IMR-90 (cell line): ENCODE results near the gene PTPRN2. TPM values are rescaled to one million over a fixed set of nuclear protein-coding genes. Genes with fewer than 3 reads are reported as not detected.

Source experiments
- ATAC-seq: fragments of 200-7000 bp; cut with Tn5 transposase; 2 replicates; pipeline ENCODE4 v1.9.1; 2020; ENCODE audit warnings: low read depth, mild to moderate bottlenecking, moderate library complexity
- BruUV-seq: library from RNA; stranded (reverse); fragments of 400-500 nt; replicated peaks from 2 replicates; lab custom pipeline; 2021; lab: Mats Ljungman, UMichigan
- CTCF ChIA-PET: fragments of 300-600 bp; formaldehyde crosslinking; extraction: SDS; loops from one replicate; lab custom pipeline; 2021; ENCODE audit warnings: antibody characterized with exemption; lab: Yijun Ruan, JAX
- POLR2A ChIA-PET: fragments of 300-600 bp; sonication (Branson Sonifier 250); formaldehyde crosslinking; loops from one replicate; lab custom pipeline; 2022; ENCODE audit warnings: antibody characterized with exemption; ENCODE audit not compliant: unreplicated experiment; lab: Charles Lee
- DNase-seq: peaks from one replicate; pipeline ENCODE4 v3.0.0; 2013
- H2AFZ ChIP-seq: replicated peaks from 2 replicates; pipeline ENCODE3; 2013; ENCODE audit warnings: low read length, mild to moderate bottlenecking; ENCODE audit not compliant: poor library complexity
- H2AK5ac ChIP-seq: 2 replicates; pipeline ENCODE4 v1.6.1; 2013; ENCODE audit warnings: low read depth, low read length, inconsistent platforms
- H2AK9ac ChIP-seq: replicated peaks from 2 replicates; pipeline ENCODE3; 2013; ENCODE audit warnings: mild to moderate bottlenecking, low read depth, low read length, moderate library complexity; ENCODE audit not compliant: poor library complexity
- H2BK120ac ChIP-seq: 2 replicates; pipeline ENCODE4 v1.6.1; 2013; ENCODE audit warnings: low read depth, low read length, inconsistent platforms
- H2BK15ac ChIP-seq: 3 replicates; pipeline ENCODE4 v1.6.1; 2013; ENCODE audit warnings: low read depth, low read length, inconsistent platforms
- H2BK20ac ChIP-seq: 2 replicates; pipeline ENCODE4 v1.6.1; 2013; ENCODE audit warnings: low read depth, mild to moderate bottlenecking, inconsistent platforms, low read length, moderate library complexity
- H2BK5ac ChIP-seq: 2 replicates; pipeline ENCODE4 v1.6.1; 2013; ENCODE audit warnings: mild to moderate bottlenecking, low read depth, low read length, inconsistent platforms; ENCODE audit not compliant: poor library complexity, severe bottlenecking
- H3K14ac ChIP-seq: replicated peaks from 2 replicates; pipeline ENCODE4 v1.6.1; 2013; ENCODE audit warnings: low read depth, low read length, inconsistent platforms
- H3K18ac ChIP-seq: 2 replicates; pipeline ENCODE4 v1.6.1; 2013; ENCODE audit warnings: low read depth, low read length, control low read depth
- H3K23ac ChIP-seq: 2 replicates; pipeline ENCODE4 v1.6.1; 2013; ENCODE audit warnings: low read depth, low read length, inconsistent platforms
- H3K27ac ChIP-seq: 2 replicates; pipeline ENCODE4 v1.5.1; 2013; ENCODE audit warnings: mild to moderate bottlenecking, control low read depth, low read length; ENCODE audit not compliant: insufficient read depth
- H3K27me3 ChIP-seq: 2 replicates; pipeline ENCODE4 v1.6.1; 2013; ENCODE audit warnings: low read length; ENCODE audit not compliant: control insufficient read depth, insufficient read depth
- H3K36me3 ChIP-seq: 2 replicates; pipeline ENCODE4 v1.6.1; 2013; ENCODE audit warnings: low read length, mixed read lengths; ENCODE audit not compliant: control insufficient read depth, insufficient read depth
- H3K4ac ChIP-seq: 2 replicates; pipeline ENCODE4 v1.6.1; 2013; ENCODE audit warnings: low read depth, low read length, inconsistent platforms
- H3K4me1 ChIP-seq: 2 replicates; pipeline ENCODE4 v1.6.1; 2013; ENCODE audit warnings: low read length, mixed read lengths; ENCODE audit not compliant: control insufficient read depth, insufficient read depth
- H3K4me2 ChIP-seq: 2 replicates; pipeline ENCODE4 v1.6.1; 2013; ENCODE audit warnings: low read depth, mild to moderate bottlenecking, control low read depth, low read length, moderate library complexity
- H3K4me3 ChIP-seq: 2 replicates; pipeline ENCODE4 v1.5.1; 2013; ENCODE audit warnings: low read depth, mild to moderate bottlenecking, control low read depth, low read length, moderate library complexity; ENCODE audit not compliant: insufficient read depth
- H3K56ac ChIP-seq: 2 replicates; pipeline ENCODE4 v1.6.1; 2013; ENCODE audit warnings: low read length, inconsistent platforms; ENCODE audit not compliant: insufficient read depth; ENCODE audit errors: extremely low read depth
- H3K79me1 ChIP-seq, 2 experiments: 2 replicates each; pipeline ENCODE4 v1.6.1; 2013; ENCODE audit warnings: low read length in 2 of 2, inconsistent platforms in 1 of 2, low read depth in 1 of 2
- H3K9ac ChIP-seq: 2 replicates; pipeline ENCODE4 v1.6.1; 2013; ENCODE audit warnings: low read depth, low read length, control low read depth
- H3K9me1 ChIP-seq: 2 replicates; pipeline ENCODE4 v1.6.1; 2013; ENCODE audit warnings: low read length, inconsistent platforms; ENCODE audit not compliant: insufficient read depth
- H3K9me3 ChIP-seq: 2 replicates; pipeline ENCODE4 v1.6.1; 2013; ENCODE audit warnings: low read length; ENCODE audit not compliant: control insufficient read depth, insufficient read depth
- H4K20me1 ChIP-seq: 2 replicates; pipeline ENCODE4 v1.6.1; 2013; ENCODE audit warnings: low read length, inconsistent platforms; ENCODE audit not compliant: insufficient read depth
- H4K5ac ChIP-seq: 2 replicates; pipeline ENCODE4 v1.6.1; 2013; ENCODE audit warnings: mild to moderate bottlenecking, low read depth, low read length, control low read depth
- H4K8ac ChIP-seq, 2 experiments: 2 replicates each; pipeline ENCODE4 v1.6.1; 2013; ENCODE audit warnings: low read depth in 2 of 2, low read length in 2 of 2, control low read depth in 1 of 2, inconsistent platforms in 1 of 2
- H4K91ac ChIP-seq: 2 replicates; pipeline ENCODE4 v1.6.1; 2013; ENCODE audit warnings: low read depth, low read length, inconsistent platforms; ENCODE audit not compliant: insufficient read depth
- BHLHE40 ChIP-seq: fragments of 150-350 bp; IDR thresholded peaks from 2 replicates; pipeline ENCODE4 v1.6.1; 2016; ENCODE audit warnings: mild to moderate bottlenecking, low read depth, low read length
- CTCF ChIP-seq: conservative IDR thresholded peaks from 2 replicates; pipeline ENCODE4 v1.5.1; 2012; ENCODE audit warnings: mild to moderate bottlenecking, low read depth, low read length, improper control_type of control experiment
- MAFK ChIP-seq: IDR thresholded peaks from 2 replicates; pipeline ENCODE4 v1.6.1; 2012; ENCODE audit warnings: low read depth, low read length, improper control_type of control experiment
- MAZ ChIP-seq: IDR thresholded peaks from 2 replicates; pipeline ENCODE4 v1.6.1; 2012; ENCODE audit warnings: low read depth, mild to moderate bottlenecking, low read length, improper control_type of control experiment, moderate library complexity, borderline replicate concordance
- MXI1 ChIP-seq: IDR thresholded peaks from 2 replicates; pipeline ENCODE4 v1.6.1; 2012; ENCODE audit warnings: low read depth, mild to moderate bottlenecking, low read length, moderate library complexity, borderline replicate concordance
- POLR2A ChIP-seq: IDR thresholded peaks from 2 replicates; pipeline ENCODE4 v1.6.1; 2012; ENCODE audit warnings: mild to moderate bottlenecking, low read depth, low read length
- RAD21 ChIP-seq: IDR thresholded peaks from 2 replicates; pipeline ENCODE4 v1.6.1; 2012; ENCODE audit warnings: low read length, improper control_type of control experiment
- WGBS, 2 experiments: methylation state at CpG; one replicate each; pipeline versions ENCODE4 v1.1.5 to v1.1.7; 2013; ENCODE audit warnings: missing lambda C conversion rate in 2 of 2; ENCODE audit not compliant: insufficient read length in 1 of 2; ENCODE audit errors: extremely low coverage in 2 of 2; 5-methylcytosine and 5-hydroxymethylcytosine counted together
- dilution Hi-C: fragments of 300-500 bp; cut with HindIII; formaldehyde crosslinking; loops from one replicate; pipeline ENCODE4 v1.14.3; 2018; ENCODE audit warnings: low sequenced_read_pairs; ENCODE audit not compliant: unreplicated experiment
- in situ Hi-C: fragments of 300-500 bp; cut with MboI; formaldehyde crosslinking; loops from 3 replicates; pipeline ENCODE4 v1.14.3; 2019; ENCODE audit warnings: low sequenced_read_pairs, inconsistent platforms, mixed read lengths
- intact Hi-C: fragments of 100-400 bp; cut with micrococcal nuclease; formaldehyde crosslinking; loops from 2 replicates; pipeline ENCODE4 v1.10.0; 2022
- polyA plus RNA-seq, 3 experiments: library from polyadenylated mRNA; depleted of rRNA; stranded (reverse); fragments of >200 nt; gene quantifications; 2 replicates each; pipeline ENCODE4 v1.2.3, GENCODE V29; 2012; ENCODE audit warnings: low replicate concordance in 1 of 3
- total RNA-seq: library from RNA; depleted of rRNA; stranded (reverse); fragments of >200 nt; gene quantifications from 2 replicates; pipeline ENCODE4 v1.2.3, GENCODE V29; 2012

PTPRN2 gene
- total and polyA plus RNA-seq, 2 of the 4 experiments (the other 2 are of a cell fraction), result 0.03 TPM; not detected in 1

GRCh38 chr7:157977717-157978496 lies 609.7 kb downstream of the PTPRN2 start:
- no peak overlapping the region for H3K4ac ChIP-seq
- no peak overlapping the region for H2AFZ ChIP-seq
- H4K8ac ChIP-seq, result no peak overlapping the region
- no peak overlapping the region for H2BK5ac ChIP-seq
- H3K23ac ChIP-seq, result no peak overlapping the region
- no peak overlapping the region for H3K27ac ChIP-seq
- no peaks in the 10 kb centered on the region for H3K36me3 ChIP-seq
- H3K27me3 ChIP-seq, result no peaks in the 10 kb centered on the region
- in situ Hi-C loops, result no loop called here
- no peak overlapping the region for H4K91ac ChIP-seq
- H2BK120ac ChIP-seq, result no peak overlapping the region
- no peak overlapping the region for H2AK5ac ChIP-seq
- no peak overlapping the region for H2BK20ac ChIP-seq
- POLR2A ChIA-PET, result no interaction called here
- dilution Hi-C loops, result no loop called here
- WGBS, 2 experiments, result 55% methylated on average over 4 of the region's 20 CpGs; no CpG with 5 or more reads in 1 of the 2 experiments
- peak overlapping the region; percentile 63 for H2AK9ac ChIP-seq
- no peak overlapping the region for H4K5ac ChIP-seq
- peaks cover 41% of the 10 kb centered on the region for H3K9me3 ChIP-seq
- ATAC-seq (no peak), DNase-seq (no peak)
- H3K18ac ChIP-seq, result no peak overlapping the region
- H3K4me3 ChIP-seq, result no peak overlapping the region
- no peak overlapping the region for H3K14ac ChIP-seq
- H3K4me2 ChIP-seq, result no peak overlapping the region
- H4K20me1 ChIP-seq, result no peaks in the 10 kb centered on the region
- intact Hi-C loops, result no loop called here
- H3K9ac ChIP-seq, result no peak overlapping the region
- TF ChIP-seq MAZ (no peak), CTCF (no peak), RAD21 (no peak), MAFK (no peak), BHLHE40 (no peak), POLR2A (no peak), MXI1 (no peak)
- no peaks in the 10 kb centered on the region for H3K9me1 ChIP-seq
- no peak overlapping the region for H3K56ac ChIP-seq
- H2BK15ac ChIP-seq, result no peak overlapping the region
- CTCF ChIA-PET, result no interaction called here
- BruUV-seq, result no TSS peak
- no peaks in the 10 kb centered on the region for H3K79me1 ChIP-seq
- H3K4me1 ChIP-seq, result no peaks in the 10 kb centered on the region
